GM23338 (cell line): Measurements from ENCODE around the gene WDR27. TPM values are rescaled to one million over a fixed set of nuclear protein-coding genes. Genes with fewer than 3 reads are reported as not detected.

Source experiments
- ATAC-seq: fragments of 200-7000 bp; cut with Tn5 transposase; 3 replicates; pipeline ENCODE4 v1.9.1; 2020
- DNase-seq: peaks from one replicate; pipeline ENCODE4 v3.0.0-alpha.2; 2015; ENCODE audit warnings: low spot score
- H2AFZ ChIP-seq: fragments of 200-600 bp; sonication (generic); 2 replicates; pipeline ENCODE4 v1.8.0; 2016; ENCODE audit warnings: antibody characterized with exemption, mild to moderate bottlenecking, moderate library complexity
- H3F3A ChIP-seq: fragments of 200-600 bp; sonication (generic); replicated peaks from 2 replicates; pipeline ENCODE4 v1.8.0; 2017; ENCODE audit warnings: antibody characterized with exemption, mixed run types, low read depth
- H3K27ac ChIP-seq: fragments of 200-600 bp; sonication (generic); 2 replicates; pipeline ENCODE4 v1.6.1; 2016; ENCODE audit warnings: low read depth
- H3K27me3 ChIP-seq: fragments of 200-600 bp; sonication (generic); 2 replicates; pipeline ENCODE4 v1.8.0; 2016; ENCODE audit warnings: mild to moderate bottlenecking, mixed run types, moderate library complexity; ENCODE audit not compliant: insufficient read depth
- H3K36me3 ChIP-seq: fragments of 200-600 bp; sonication (generic); 2 replicates; pipeline ENCODE4 v1.8.0; 2016; ENCODE audit warnings: mild to moderate bottlenecking; ENCODE audit not compliant: insufficient read depth
- H3K4me1 ChIP-seq: fragments of 200-600 bp; sonication (generic); 2 replicates; pipeline ENCODE4 v1.8.0; 2016; ENCODE audit warnings: mild to moderate bottlenecking, moderate library complexity; ENCODE audit not compliant: insufficient read depth
- H3K4me2 ChIP-seq: fragments of 200-600 bp; sonication (generic); 2 replicates; pipeline ENCODE4 v1.7.1; 2017; ENCODE audit warnings: mixed run types
- H3K4me3 ChIP-seq: fragments of 200-600 bp; sonication (generic); 2 replicates; pipeline ENCODE4 v1.6.1; 2016; ENCODE audit warnings: mixed run types
- H3K79me2 ChIP-seq: fragments of 200-600 bp; sonication (generic); replicated peaks from 2 replicates; pipeline ENCODE4 v1.8.0; 2017; ENCODE audit warnings: mild to moderate bottlenecking; ENCODE audit not compliant: insufficient read depth
- H3K9me2 ChIP-seq: fragments of 200-600 bp; sonication (generic); 2 replicates; pipeline ENCODE4 v1.8.0; 2017; ENCODE audit not compliant: insufficient read depth
- H4K20me1 ChIP-seq: fragments of 200-600 bp; sonication (generic); replicated peaks from 2 replicates; pipeline ENCODE4 v1.8.0; 2017; ENCODE audit warnings: mild to moderate bottlenecking; ENCODE audit not compliant: insufficient read depth
- H3K27ac Mint-ChIP-seq: 2 replicates; pipeline ENCODE4 v1.8.0; 2020; ENCODE audit warnings: inconsistent platforms, mild to moderate bottlenecking, moderate library complexity, mixed read lengths
- H3K27me3 Mint-ChIP-seq: 3 replicates; pipeline ENCODE4 v1.8.0; 2022; ENCODE audit warnings: low read depth, mild to moderate bottlenecking, moderate library complexity, mixed read lengths, inconsistent platforms; ENCODE audit not compliant: insufficient read depth, poor library complexity
- H3K36me3 Mint-ChIP-seq: 3 replicates; pipeline ENCODE4 v1.8.0; 2021; ENCODE audit warnings: low read depth, mild to moderate bottlenecking, inconsistent platforms, moderate library complexity, mixed read lengths
- H3K4me1 Mint-ChIP-seq: 3 replicates; pipeline ENCODE4 v1.8.0; 2020; ENCODE audit warnings: mild to moderate bottlenecking, inconsistent platforms, mixed read lengths
- H3K4me3 Mint-ChIP-seq: 3 replicates; pipeline ENCODE4 v1.8.0; 2021; ENCODE audit warnings: moderate library complexity, mild to moderate bottlenecking, inconsistent platforms, mixed read lengths
- H3K9me3 Mint-ChIP-seq: 3 replicates; pipeline ENCODE4 v1.8.0; 2020; ENCODE audit warnings: moderate library complexity, mild to moderate bottlenecking, inconsistent platforms, mixed read lengths
- CREB1 ChIP-seq: fragments of 250-450 bp; sonication (Bioruptor Pico); IDR thresholded peaks from 2 replicates; pipeline ENCODE4 v1.5.0; 2020; ENCODE audit warnings: low read depth, mild to moderate bottlenecking, moderate library complexity
- CTCF ChIP-seq, 2 experiments: fragments of 200-600 bp in 1 of 2; sonication (generic) in 1 of 2; conservative IDR thresholded peaks; 2 replicates each; pipeline versions ENCODE4 v1.5.1 to v1.6.1; 2016 to 2017; ENCODE audit warnings: antibody characterized with exemption in 2 of 2, low read depth in 2 of 2, mild to moderate bottlenecking in 2 of 2, moderate library complexity in 1 of 2
- ETS1 ChIP-seq: IDR thresholded peaks from 2 replicates; pipeline ENCODE4 v1.6.1; 2016; ENCODE audit warnings: antibody characterized with exemption
- EZH2 ChIP-seq: fragments of 200-600 bp; sonication (generic); IDR thresholded peaks from one replicate; pipeline ENCODE4 v1.8.0; 2017; ENCODE audit warnings: antibody characterized with exemption, mild to moderate bottlenecking, low read depth; ENCODE audit not compliant: unreplicated experiment
- EZH2phosphoT487 ChIP-seq: fragments of 200-600 bp; sonication (generic); IDR thresholded peaks from one replicate; pipeline ENCODE4 v1.8.1; 2018; ENCODE audit warnings: antibody characterized with exemption; ENCODE audit not compliant: unreplicated experiment
- JUNB ChIP-seq: IDR thresholded peaks from one replicate; pipeline ENCODE4 v1.6.1; 2016; ENCODE audit warnings: antibody characterized with exemption; ENCODE audit not compliant: unreplicated experiment
- NANOG ChIP-seq: IDR thresholded peaks from 2 replicates; pipeline ENCODE4 v1.6.1; 2016; ENCODE audit warnings: antibody characterized with exemption, borderline replicate concordance
- REST ChIP-seq: IDR thresholded peaks from one replicate; pipeline ENCODE4 v1.6.1; 2018; ENCODE audit warnings: antibody characterized with exemption; ENCODE audit not compliant: unreplicated experiment
- STAT1 ChIP-seq: IDR thresholded peaks from one replicate; pipeline ENCODE4 v1.6.1; 2016; ENCODE audit warnings: antibody characterized with exemption; ENCODE audit not compliant: unreplicated experiment
- ZNF114 ChIP-seq: fragments of 250-450 bp; sonication (Bioruptor Pico); IDR thresholded peaks from 2 replicates; pipeline ENCODE4 v1.5.0; 2020; ENCODE audit warnings: mild to moderate bottlenecking, moderate library complexity
- ZNF462 ChIP-seq: fragments of 250-450 bp; sonication (Bioruptor Pico); IDR thresholded peaks from 2 replicates; pipeline ENCODE4 v1.5.0; 2020; ENCODE audit warnings: mild to moderate bottlenecking, moderate library complexity
- polyA plus RNA-seq: library from polyadenylated mRNA; unstranded; fragments of >200 nt; fragmentation: Nextera tagmentation; extraction: Ambion mirVana; gene quantifications from 2 replicates; pipeline ENCODE4 v1.2.1, GENCODE V29; 2016
- total RNA-seq: library from RNA; depleted of rRNA; stranded (reverse); fragments of >200 nt; shearing (Covaris generic); gene quantifications from 2 replicates; pipeline ENCODE4 v1.2.3, GENCODE V29; 2014

The WDR27 gene
- total and polyA plus RNA-seq, 2 experiments from 2014 or later = 55.3 to 80.4 TPM

GRCh38 chr6:169473663-169474062 is 228.2 kb downstream of the WDR27 start (continued):
- TF ChIP-seq REST (no peak), EZH2phosphoT487 (no peak), CREB1 (CRISPR knock-in tag) (no peak), ZNF114 (CRISPR knock-in tag) (no peak), NANOG (no peak)

- Histone ChIP-seq H3K36me3 (no peaks in the 10 kb centered on the region; the same call in 1 of the 2 replicates), H3K4me1 (no peaks in the 10 kb centered on the region), H3K9me2 (no peaks in the 10 kb centered on the region), H4K20me1 (no peaks in the 10 kb centered on the region), H3K27ac (no peak overlapping the region), H2AFZ (no peak overlapping the region), H3K79me2 (no peaks in the 10 kb centered on the region), H3F3A (no peaks in the 10 kb centered on the region), H3K4me2 (no peak overlapping the region), H3K27me3 (no peaks in the 10 kb centered on the region), H3K4me3 (no peak overlapping the region)
- Mint-ChIP-seq H3K27ac (no peak overlapping the region), H3K4me3 (no peak overlapping the region), H3K9me3 (peaks cover 66% of the 10 kb centered on the region), H3K4me1 (no peaks in the 10 kb centered on the region), H3K36me3 (peaks cover 52% of the 10 kb centered on the region), H3K27me3 (peaks cover 2% of the 10 kb centered on the region)
- ATAC-seq = no peak
- DNase-seq = no peak
- TF ChIP-seq ETS1 (no peak), EZH2 (no peak), NANOG (no peak), CTCF (conservative IDR thresholded peaks at IDR 0.05; ENCODE audit: low read depth in 2 of 2) (no peak), JUNB (no peak), ZNF462 (no peak), EZH2phosphoT487 (no peak), ZNF114 (CRISPR knock-in tag) (no peak), STAT1 (no peak)
Measured at GRCh38 chr6:169472786-169473416, 228.9 kb downstream of the WDR27 start.
